ENCODE measurements around the gene THADA.

Gene THADA

GRCh38 chr2:43493954-43494353 lies 101.9 kb downstream of the THADA start:
- no peak for DNase-seq (ENCODE audit: low spot score)

- DNase-seq (ENCODE audit: low spot score): no peak
These were observed 104.7 kb downstream of the THADA start for GRCh38 chr2:43491065-43491639.

- DNase-seq (ENCODE audit: low spot score): no peak
These were observed 105.5 kb downstream of the THADA start for GRCh38 chr2:43490252-43490786.

GRCh38 chr2:43488737-43489136 lies 107.1 kb downstream of the THADA start:
- no peak for DNase-seq (ENCODE audit: low spot score)

GRCh38 chr2:43486603-43487002 lies 109.2 kb downstream of the THADA start:
- DNase-seq (ENCODE audit: low spot score): no peak

GRCh38 chr2:43484323-43484930 lies 111.4 kb downstream of the THADA start:
- no peak for DNase-seq (ENCODE audit: low spot score)

GRCh38 chr2:43482961-43483360 lies 112.9 kb downstream of the THADA start:
- DNase-seq (ENCODE audit: low spot score): no peak

GRCh38 chr2:43481927-43482542 lies 113.8 kb downstream of the THADA start:
- DNase-seq (ENCODE audit: low spot score): no peak

GRCh38 chr2:43480874-43481273 lies 115.0 kb downstream of the THADA start:
- no peak for DNase-seq (ENCODE audit: low spot score)

- no peak for DNase-seq (ENCODE audit: low spot score)
These were observed 117.3 kb downstream of the THADA start for GRCh38 chr2:43478412-43479086.

GRCh38 chr2:43475922-43476321 lies 119.9 kb downstream of the THADA start:
- DNase-seq (ENCODE audit: low spot score): no peak

- DNase-seq (ENCODE audit: low spot score): no peak
These were observed 120.5 kb downstream of the THADA start for GRCh38 chr2:43475137-43475846.

- DNase-seq (ENCODE audit: low spot score): no peak
These were observed 121.6 kb downstream of the THADA start for GRCh38 chr2:43474273-43474672.

- DNase-seq (ENCODE audit: low spot score): no peak
These were observed 122.1 kb downstream of the THADA start for GRCh38 chr2:43473767-43474166.

- DNase-seq (ENCODE audit: low spot score): no peak
These were observed 123.2 kb downstream of the THADA start for GRCh38 chr2:43472527-43473194.

- no peak for DNase-seq (ENCODE audit: low spot score)
These were observed 126.1 kb downstream of the THADA start for GRCh38 chr2:43469713-43470112.

- no peak for DNase-seq (ENCODE audit: low spot score)
These were observed 126.7 kb downstream of the THADA start for GRCh38 chr2:43469094-43469493.

GRCh38 chr2:43467891-43468290 lies 127.9 kb downstream of the THADA start:
- no peak for DNase-seq (ENCODE audit: low spot score)

GRCh38 chr2:43465234-43465633 lies 130.6 kb downstream of the THADA start:
- no peak for DNase-seq (ENCODE audit: low spot score)

- DNase-seq (ENCODE audit: low spot score): no peak
These were observed 131.2 kb downstream of the THADA start for GRCh38 chr2:43464590-43464989.

GRCh38 chr2:43462866-43463641 lies 132.8 kb downstream of the THADA start:
- no peak for DNase-seq (ENCODE audit: low spot score)
